HepG2 (cell line): ENCODE measurements around the gene GCNT4. TPM values are rescaled to one million over a fixed set of nuclear protein-coding genes. Genes with fewer than 3 reads are reported as not detected.
A peak's percentile ranks its signal among the peaks of the same experiment; 100 is the strongest.

ENCODE experiments used
- CAMTA2 ChIP-seq: sonication (generic); formaldehyde crosslinking; IDR thresholded peaks from 2 replicates; pipeline ENCODE4 v1.4.0; 2020; ENCODE audit warnings: mild to moderate bottlenecking, missing genetic modification reagents, borderline replicate concordance
- CBX2 ChIP-seq, 2 experiments: fragments of 200-600 bp in 1 of 2; sonication (generic); formaldehyde crosslinking in 1 of 2; IDR thresholded peaks; 2 replicates each; pipeline versions ENCODE4 v1.7.0 to v1.8.1; 2018 to 2022; ENCODE audit warnings: low read depth in 2 of 2, low read length in 1 of 2, mild to moderate bottlenecking in 1 of 2, missing genetic modification reagents in 1 of 2
- EP300 ChIP-seq, 3 experiments: sonication (generic) in 1 of 3; formaldehyde crosslinking in 1 of 3; IDR thresholded peaks; 2 replicates each; pipeline versions ENCODE4 v1.5.1 to v1.6.1; 2011 to 2020; ENCODE audit warnings: low read depth in 2 of 3, low read length in 2 of 3, borderline replicate concordance in 1 of 3, improper control_type of control experiment in 1 of 3, mild to moderate bottlenecking in 1 of 3, missing genetic modification reagents in 1 of 3, moderate library complexity in 1 of 3
- GATAD2A ChIP-seq: IDR thresholded peaks from 2 replicates; pipeline ENCODE4 v1.6.1; 2016
- HNRNPUL1 ChIP-seq: fragments of 200-400 bp; formaldehyde crosslinking; IDR thresholded peaks from 2 replicates; pipeline ENCODE4 v1.6.1; 2017; ENCODE audit warnings: low read depth, mild to moderate bottlenecking, low read length, moderate library complexity
- JUN ChIP-seq: sonication (generic); formaldehyde crosslinking; IDR thresholded peaks from 2 replicates; pipeline ENCODE4 v1.4.0; 2020; ENCODE audit warnings: mild to moderate bottlenecking, missing genetic modification reagents
- KDM3A ChIP-seq: IDR thresholded peaks from 2 replicates; pipeline ENCODE4 v1.6.1; 2018; ENCODE audit warnings: low read depth, missing compliant biosample characterization
- KLF12 ChIP-seq: sonication (generic); formaldehyde crosslinking; IDR thresholded peaks from 2 replicates; pipeline ENCODE4 v1.4.0; 2020; ENCODE audit warnings: missing genetic modification reagents, borderline replicate concordance
- KMT2A ChIP-seq: sonication (generic); formaldehyde crosslinking; IDR thresholded peaks from 2 replicates; pipeline ENCODE4 v1.4.0; 2020; ENCODE audit warnings: missing genetic modification reagents
- LRRFIP1 ChIP-seq: sonication (generic); formaldehyde crosslinking; conservative IDR thresholded peaks from 2 replicates; pipeline ENCODE4 v1.4.0; 2020; ENCODE audit warnings: missing genetic modification reagents
- MYC ChIP-seq: sonication (generic); formaldehyde crosslinking; IDR thresholded peaks from 2 replicates; pipeline ENCODE4 v1.9.0; 2021; ENCODE audit warnings: missing genetic modification reagents, borderline replicate concordance
- NR0B2 ChIP-seq: sonication (generic); formaldehyde crosslinking; IDR thresholded peaks from 2 replicates; pipeline ENCODE4 v1.4.0; 2020; ENCODE audit warnings: mild to moderate bottlenecking, missing genetic modification reagents
- NRL ChIP-seq: sonication (generic); formaldehyde crosslinking; IDR thresholded peaks from 2 replicates; pipeline ENCODE4 v1.5.0; 2020; ENCODE audit warnings: missing genetic modification reagents, mild to moderate bottlenecking, moderate library complexity, borderline replicate concordance
- RXRA ChIP-seq: sonication (generic); formaldehyde crosslinking; IDR thresholded peaks from 2 replicates; pipeline ENCODE4 v1.5.1; 2020; ENCODE audit warnings: missing genetic modification reagents
- SMARCE1 ChIP-seq: fragments of 450-650 bp; IDR thresholded peaks from 2 replicates; pipeline ENCODE4 v1.6.1; 2017; ENCODE audit warnings: borderline replicate concordance
- SP140L ChIP-seq: sonication (generic); formaldehyde crosslinking; IDR thresholded peaks from 2 replicates; pipeline ENCODE4 v1.4.0; 2020; ENCODE audit warnings: missing genetic modification reagents, borderline replicate concordance
- TAF15 ChIP-seq: fragments of 200-400 bp; formaldehyde crosslinking; IDR thresholded peaks from one replicate; pipeline ENCODE4 v1.6.1; 2018; ENCODE audit warnings: mild to moderate bottlenecking, low read depth, low read length; ENCODE audit not compliant: poor library complexity, severe bottlenecking
- ZFP90 ChIP-seq: sonication (generic); formaldehyde crosslinking; IDR thresholded peaks from 2 replicates; pipeline ENCODE4 v1.8.0; 2022; ENCODE audit warnings: missing genetic modification reagents, mild to moderate bottlenecking, inconsistent platforms, borderline replicate concordance
- ZFY ChIP-seq: sonication (generic); formaldehyde crosslinking; IDR thresholded peaks from 2 replicates; pipeline ENCODE4 v1.4.0; 2020; ENCODE audit warnings: missing genetic modification reagents
- ZNF337 ChIP-seq: sonication (generic); formaldehyde crosslinking; IDR thresholded peaks from 2 replicates; pipeline ENCODE4 v1.5.1; 2020; ENCODE audit warnings: missing genetic modification reagents, low read depth, mild to moderate bottlenecking, borderline replicate concordance
- ZNF768 ChIP-seq: sonication (generic); formaldehyde crosslinking; IDR thresholded peaks from 2 replicates; pipeline ENCODE4 v1.4.0; 2020; ENCODE audit warnings: missing genetic modification reagents
- ZNF878 ChIP-seq: sonication (generic); formaldehyde crosslinking; IDR thresholded peaks from 2 replicates; pipeline ENCODE4 v1.8.1; 2023; ENCODE audit warnings: mild to moderate bottlenecking, missing genetic modification reagents, moderate library complexity
- polyA plus RNA-seq, 8 experiments: library from polyadenylated mRNA; depleted of rRNA in 3 of 8; stranded (reverse) in 7 of 8; unstranded in 1 of 8; fragments of >200 nt; fragmentation: Illumina TruSeq in 4 of 8; extraction: Trizol in 4 of 8; gene quantifications; 2 replicates each; pipeline versions ENCODE4 v1.2.1 to v1.2.3, GENCODE V29; 2011 to 2016; ENCODE audit warnings: low read depth in 4 of 8, missing spikeins in 1 of 8, mixed read lengths in 1 of 8; ENCODE audit not compliant: insufficient read depth in 1 of 8
- total RNA-seq, 5 experiments: library from RNA; depleted of rRNA; stranded (reverse); fragments of >200 nt; fragmentation: Illumina TruSeq; extraction: Trizol; gene quantifications; 2 replicates each; pipeline ENCODE4 v1.2.3, GENCODE V29; 2016; ENCODE audit warnings: low read depth in 1 of 5
- TF ChIP-seq, protein P1 (sequence below): sonication (generic); formaldehyde crosslinking; IDR thresholded peaks from 2 replicates; pipeline ENCODE4 v1.5.0; 2020; ENCODE audit warnings: missing genetic modification reagents, mild to moderate bottlenecking, borderline replicate concordance

GCNT4 gene
- total and polyA plus RNA-seq, 2 of the 13 experiments (the other 11 are each of a cell fraction or from before 2014, with no cell fraction given): 0.22 to 0.38 TPM

GRCh38 chr5:75052192-75053053, at the start of gene GCNT4 (continued):
- TF ChIP-seq NRL (CRISPR knock-in tag) (peak; percentile 49; the same call in 1 of the 2 replicates), GATAD2A (CRISPR knock-in tag) (no peak), KDM3A (CRISPR knock-in tag) (0 out of 2 replicates have a peak, but pooled peaks have one; percentile 36), LRRFIP1 (CRISPR knock-in tag) (no peak), RXRA (CRISPR knock-in tag) (0 out of 2 replicates have a peak, but pooled peaks have one; percentile 31), MYC (CRISPR knock-in tag) (no peak), CAMTA2 (CRISPR knock-in tag) (no peak), ZFY (CRISPR knock-in tag) (0 out of 2 replicates have a peak, but pooled peaks have one; percentile 26), SMARCE1 (no peak), CBX2 (IDR thresholded peaks at IDR 0.05; ENCODE audit: low read depth, low read length) (peak; percentile 62; the same call in 1 of the 2 replicates), CBX2 (CRISPR knock-in tag; IDR thresholded peaks at IDR 0.05; ENCODE audit: low read depth) (no peak), ZNF337 (CRISPR knock-in tag) (no peak), EP300 (IDR thresholded peaks at IDR 0.05; ENCODE audit: low read depth in 2 of 2, low read length in 2 of 2) (no peak), EP300 (CRISPR knock-in tag; IDR thresholded peaks at IDR 0.05; ENCODE audit: borderline replicate concordance) (no peak), NR0B2 (no peak), SP140L (CRISPR knock-in tag) (no peak), ZNF768 (CRISPR knock-in tag) (0 out of 2 replicates have a peak, but pooled peaks have one; percentile 41), JUN (CRISPR knock-in tag) (no peak), TAF15 (no peak), KLF12 (0 out of 2 replicates have a peak, but pooled peaks have one; percentile 26), ZFP90 (CRISPR knock-in tag) (peak; percentile 30; the same call in 1 of the 2 replicates), KMT2A (peak; percentile 58; the same call in 1 of the 2 replicates), HNRNPUL1 (no peak), ZNF878 (CRISPR knock-in tag) (no peak)
- TF ChIP-seq, protein P1, sequence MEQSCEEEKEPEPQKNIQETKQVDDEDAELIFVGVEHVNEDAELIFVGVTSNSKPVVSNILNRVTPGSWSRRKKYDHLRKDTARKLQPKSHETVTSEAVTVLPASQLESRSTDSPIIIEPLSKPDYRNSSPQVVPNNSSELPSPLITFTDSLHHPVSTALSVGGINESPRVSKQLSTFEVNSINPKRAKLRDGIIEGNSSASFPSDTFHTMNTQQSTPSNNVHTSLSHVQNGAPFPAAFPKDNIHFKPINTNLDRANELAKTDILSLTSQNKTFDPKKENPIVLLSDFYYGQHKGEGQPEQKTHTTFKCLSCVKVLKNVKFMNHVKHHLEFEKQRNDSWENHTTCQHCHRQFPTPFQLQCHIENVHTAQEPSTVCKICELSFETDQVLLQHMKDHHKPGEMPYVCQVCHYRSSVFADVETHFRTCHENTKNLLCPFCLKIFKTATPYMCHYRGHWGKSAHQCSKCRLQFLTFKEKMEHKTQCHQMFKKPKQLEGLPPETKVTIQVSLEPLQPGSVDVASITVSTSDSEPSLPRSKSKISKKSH (CRISPR knock-in tag): 0 out of 2 replicates have a peak, but pooled peaks have one; percentile 28
